Esophagus mucosa (tissue), 1 donor: Measurements from ENCODE around the gene PGD. TPM values are rescaled to one million over a fixed set of nuclear protein-coding genes. Genes with fewer than 3 reads are reported as not detected.

Experiments used
- ATAC-seq: fragments of 200-7000 bp; cut with Tn5 transposase; one replicate; pipeline ENCODE4 v1.9.1; 2020
- total RNA-seq: library from RNA; stranded (reverse); gene quantifications from one replicate; pipeline ENCODE4 v1.2.4, GENCODE V29; 2023
- donor health status: DM: yes; HTN: yes; CAD: no.

Gene PGD
- 581 TPM for total RNA-seq

GRCh38 chr1:10398734-10399443 lies at the start of gene PGD:
TSS of gene PGD (plus strand) at chr1:10399064. CDS start at chr1:10399118, 54 bp downstream.
- peak; percentile 98 for ATAC-seq

DNA sequence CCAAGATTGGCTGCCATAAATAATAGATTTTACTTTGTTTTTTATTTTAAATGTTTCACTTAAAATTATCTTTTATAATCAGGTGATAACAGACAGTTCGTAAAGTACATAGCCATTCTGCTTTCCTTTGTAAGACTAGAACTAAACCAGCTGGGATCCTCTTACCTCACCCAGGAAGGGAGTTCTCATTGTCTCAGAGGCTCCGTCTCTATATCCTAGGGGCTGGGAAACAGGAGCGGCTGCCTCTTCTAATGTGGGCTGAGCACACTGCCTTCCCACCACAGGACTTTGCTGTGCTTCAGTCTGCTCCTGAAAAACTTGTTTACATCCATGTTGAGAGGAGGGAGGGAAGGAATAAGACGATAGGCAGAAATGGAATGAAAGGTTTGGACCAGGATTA lies 45.6 kb upstream of the PGD start:
- ATAC-seq: no peak

- ATAC-seq: no peak
Observed at GRCh38 chr1:10353693-10354092, 45.2 kb upstream of the PGD start.

DNA sequence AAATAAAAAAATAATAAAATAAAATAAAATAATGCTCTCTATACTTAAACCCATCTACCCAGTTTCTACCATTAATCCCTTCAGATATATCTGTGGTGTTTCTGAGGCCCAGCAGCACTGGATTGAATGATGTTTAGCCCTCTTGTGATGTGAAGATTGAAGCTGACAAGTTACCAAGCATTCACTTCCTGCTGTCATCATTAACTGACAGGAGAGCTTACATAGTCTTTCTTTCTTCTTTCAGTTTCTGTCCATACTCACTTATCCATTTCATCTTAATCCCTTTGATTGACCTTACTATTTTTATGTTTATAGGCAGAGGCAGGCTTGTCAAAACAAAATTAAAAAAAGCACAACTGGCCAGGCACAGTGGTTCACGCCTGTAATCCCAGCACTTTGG lies 38.8 kb upstream of the PGD start:
- no peak for ATAC-seq

GRCh38 chr1:10361515-10361914 lies 37.3 kb upstream of the PGD start:
- ATAC-seq: no peak

DNA sequence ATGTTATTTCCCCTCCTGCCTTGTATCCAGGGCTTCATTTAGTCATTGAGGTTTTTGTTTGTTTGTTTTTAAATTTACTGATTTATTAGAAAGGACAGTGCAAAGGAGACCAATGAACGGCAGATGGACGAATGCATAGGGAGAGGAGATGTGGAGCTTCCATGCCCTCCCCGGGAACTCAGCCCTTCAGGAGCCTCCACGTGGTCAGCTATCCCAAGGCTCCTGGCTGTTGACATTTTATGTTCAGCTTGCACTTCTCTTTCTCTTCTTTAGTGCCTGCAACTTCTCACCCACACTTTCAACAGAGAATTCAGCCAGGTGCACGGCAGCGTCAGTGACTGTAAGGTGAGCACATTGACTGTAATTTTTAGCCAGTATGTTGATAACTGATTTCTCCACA lies 30.7 kb upstream of the PGD start:
- ATAC-seq: no peak

DNA sequence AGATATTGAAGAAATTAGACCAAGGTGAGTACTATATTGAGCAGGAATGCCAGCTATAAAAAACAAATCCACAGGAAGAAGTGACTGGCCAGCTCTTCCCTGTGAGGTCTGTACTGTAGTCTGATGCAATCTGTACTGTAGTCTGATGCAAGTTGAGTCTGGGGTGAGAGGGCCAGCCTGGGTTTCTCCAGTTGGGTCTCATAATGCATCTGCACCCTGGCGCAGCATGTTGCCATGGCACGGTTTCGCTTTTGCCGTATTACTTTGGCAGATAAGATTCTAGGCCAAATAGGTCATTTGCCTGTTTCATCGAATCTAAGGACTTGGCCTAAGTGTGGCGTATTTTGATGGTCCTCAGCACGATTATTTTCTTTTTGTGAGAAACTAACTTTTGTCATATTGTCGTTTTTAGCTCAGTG lies 24.4 kb upstream of the PGD start:
- ATAC-seq: no peak

GRCh38 chr1:10377365-10378029 lies 21.4 kb upstream of the PGD start:
- ATAC-seq: peak; percentile 62

- peak; percentile 86 for ATAC-seq
Observed at GRCh38 chr1:10378081-10378841, 20.6 kb upstream of the PGD start.

GRCh38 chr1:10379101-10379620 lies 19.7 kb upstream of the PGD start:
- ATAC-seq: peak; percentile 51

- no peak for ATAC-seq
Observed at GRCh38 chr1:10379676-10380075, 19.2 kb upstream of the PGD start.

- ATAC-seq: peak; percentile 67
Observed at GRCh38 chr1:10380594-10381275, 18.1 kb upstream of the PGD start.

DNA sequence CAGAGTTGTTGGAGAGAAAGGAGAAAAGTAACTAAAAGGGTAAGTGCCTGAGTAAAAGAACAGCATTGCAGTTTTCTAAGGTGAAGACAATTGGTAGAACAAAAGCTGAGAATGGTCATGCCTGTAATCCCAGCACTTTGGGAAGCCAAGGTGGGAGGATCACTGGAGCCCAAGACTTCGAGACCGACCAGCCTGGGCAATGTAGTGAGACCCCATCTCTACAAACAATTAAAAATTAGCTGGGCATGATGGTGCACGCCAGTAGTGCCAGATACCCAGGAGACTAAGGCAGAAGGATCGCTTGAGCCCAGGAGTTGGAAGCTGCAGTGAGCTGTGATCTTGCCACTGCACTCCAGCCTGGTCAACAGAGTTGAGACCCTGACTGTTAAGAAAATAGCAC lies 15.2 kb upstream of the PGD start:
- no peak for ATAC-seq

DNA sequence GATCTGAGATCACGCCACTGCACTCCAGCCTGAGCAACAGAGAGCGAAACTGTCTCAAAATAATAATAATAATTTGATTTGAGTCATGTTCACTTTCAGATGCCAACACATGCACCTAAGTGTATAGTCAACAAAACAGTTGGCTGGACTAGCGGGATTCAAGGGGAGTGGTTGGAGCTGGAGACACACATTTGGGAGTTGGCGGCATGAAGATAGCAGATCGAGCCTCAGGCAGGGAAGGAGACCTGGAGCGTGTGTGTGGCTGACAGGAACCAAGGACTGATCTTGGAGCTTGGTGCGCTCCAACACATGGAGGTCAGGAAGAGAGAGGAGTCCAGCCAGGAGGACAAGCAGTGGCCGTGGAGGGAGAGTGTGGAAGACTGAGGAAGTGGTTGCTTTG lies 14.6 kb upstream of the PGD start:
- no peak for ATAC-seq

DNA sequence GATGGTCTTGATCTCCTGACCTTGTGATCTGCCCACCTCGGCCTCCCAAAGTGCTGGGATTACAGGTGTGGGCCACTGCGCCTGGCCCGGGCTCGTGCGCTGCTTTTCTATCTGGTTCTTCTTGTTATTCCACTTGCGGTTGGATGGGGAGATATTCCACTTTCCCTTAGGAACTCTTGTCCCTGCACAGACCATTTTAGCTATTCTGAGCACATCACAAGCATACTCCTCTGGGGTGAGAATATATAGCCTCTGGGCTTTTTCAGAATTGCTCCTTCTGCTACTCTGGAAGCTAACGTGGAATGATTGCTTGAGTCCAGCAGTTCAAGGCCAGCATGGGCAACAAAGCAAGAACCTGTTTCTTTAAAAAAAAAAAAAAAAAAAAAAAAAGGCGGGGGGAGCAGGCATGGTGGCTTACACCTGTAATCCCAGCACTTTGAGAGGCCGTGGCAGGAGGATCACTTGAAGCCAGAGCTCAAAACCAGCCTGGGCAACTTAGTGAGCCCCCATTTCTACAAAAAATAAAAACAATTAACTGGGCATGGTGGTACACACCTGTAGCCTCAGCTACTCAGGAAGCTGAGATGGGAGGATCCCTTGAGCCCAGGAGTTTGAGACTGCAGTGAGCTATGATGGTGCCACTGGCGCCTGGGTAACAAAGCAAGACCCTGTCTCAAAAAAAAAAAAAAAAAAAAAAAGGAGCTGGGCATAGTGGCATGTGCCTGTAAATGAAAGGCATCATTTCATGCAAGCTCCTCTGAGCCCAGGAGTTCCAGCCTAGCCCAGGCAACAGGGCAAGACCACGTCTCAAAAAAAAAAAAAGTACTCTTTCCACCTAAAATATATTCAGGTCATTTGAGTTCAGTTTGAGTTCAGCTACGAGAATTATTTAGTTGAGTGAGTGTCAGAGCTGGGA lies 11.8 kb upstream of the PGD start:
- peak; percentile 50 for ATAC-seq

- ATAC-seq: peak; percentile 87
Observed at GRCh38 chr1:10387677-10388386, 11.0 kb upstream of the PGD start.

GRCh38 chr1:10388387-10388715 lies 10.5 kb upstream of the PGD start:
- ATAC-seq: peak; percentile 37

DNA sequence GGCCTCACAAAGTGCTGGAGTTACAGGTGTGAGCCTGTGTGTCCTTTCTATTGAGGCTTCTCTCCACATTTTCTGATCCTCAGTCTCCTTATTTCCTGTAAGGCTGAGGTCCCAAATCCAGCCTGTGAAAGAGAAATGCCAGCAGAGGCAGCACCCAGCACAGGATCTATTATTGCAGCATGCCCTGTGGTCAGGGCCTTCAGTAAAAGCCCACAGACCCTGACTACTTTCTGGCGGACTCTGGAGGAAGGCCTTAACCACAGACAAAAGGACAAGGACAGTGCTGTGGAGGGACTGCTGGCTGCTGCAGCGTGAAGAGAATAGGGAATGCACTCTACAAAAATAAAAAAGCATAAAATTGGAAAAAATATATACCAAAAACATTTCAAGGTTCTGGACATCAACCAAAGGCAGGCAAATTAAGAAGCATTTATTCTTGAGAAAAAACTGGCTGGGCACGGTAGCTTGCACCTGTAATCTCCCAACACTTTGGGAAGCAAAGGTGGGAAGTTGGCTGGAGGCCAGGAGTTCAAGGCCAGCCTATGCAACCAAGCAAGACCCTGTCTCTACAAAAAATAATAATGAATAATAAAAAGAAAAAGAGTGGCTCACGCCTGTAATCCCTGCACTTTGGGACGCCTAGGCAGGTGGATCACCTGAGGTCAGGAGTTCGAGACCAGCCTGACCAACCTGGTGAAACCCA lies 9.4 kb upstream of the PGD start:
- ATAC-seq: no peak

DNA sequence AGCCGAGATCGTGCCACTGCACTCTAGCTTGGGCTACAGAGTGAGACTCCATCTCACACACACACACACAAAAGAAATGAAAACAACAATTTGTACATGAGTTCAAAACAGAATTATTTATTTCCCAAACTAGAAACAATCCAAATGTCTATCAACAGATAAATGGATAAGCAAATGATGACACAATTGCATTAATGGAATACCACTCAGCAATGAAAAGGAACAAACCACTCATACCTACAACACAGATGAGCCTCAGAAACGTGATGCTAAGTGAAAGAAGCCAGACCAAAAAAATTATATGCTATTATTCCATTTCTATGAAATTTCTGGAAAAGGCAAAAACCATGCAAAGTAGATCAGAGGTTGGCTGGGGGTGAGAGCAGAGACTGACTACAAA lies 2.0 kb upstream of the PGD start:
- no peak for ATAC-seq

GRCh38 chr1:10398278-10398733 lies 558 bp upstream of the PGD start:
- no peak for ATAC-seq
